ENCODE measurements around the gene DOK5. TPM values are rescaled to one million over a fixed set of nuclear protein-coding genes. Genes with fewer than 3 reads are reported as not detected.

The DOK5 gene
- total RNA-seq, 1 donor from 2014 or later, result 0.74 TPM

- TF ChIP-seq CTCF (IDR thresholded peaks at IDR 0.05), result no peak
- Histone ChIP-seq H3K9me3 (no peaks in the 10 kb centered on the region), H3K27ac (no peak overlapping the region), H3K27me3 (ENCODE audit: low read depth) (peaks cover 21% of the 10 kb centered on the region), H3K4me3 (no peak overlapping the region), H3K4me1 (no peaks in the 10 kb centered on the region), H3K36me3 (no peaks in the 10 kb centered on the region)
- DNase-seq (no peak), ATAC-seq (no peak)
- intact Hi-C loops (cut with DNase I), result no loop called here
These were observed 202.9 kb downstream of the DOK5 start for GRCh38 chr20:54678253-54678652.

- ATAC-seq (no peak), DNase-seq (no peak)
- no peak for TF ChIP-seq CTCF (IDR thresholded peaks at IDR 0.05)
- Histone ChIP-seq H3K27me3 (ENCODE audit: low read depth) (peaks cover 18% of the 10 kb centered on the region), H3K36me3 (no peaks in the 10 kb centered on the region), H3K9me3 (no peaks in the 10 kb centered on the region), H3K4me3 (no peak overlapping the region), H3K27ac (no peak overlapping the region), H3K4me1 (no peaks in the 10 kb centered on the region)
- intact Hi-C loops (cut with DNase I), result no loop called here
These were observed 205.0 kb downstream of the DOK5 start for GRCh38 chr20:54680439-54680838.

- Histone ChIP-seq H3K27ac (no peak overlapping the region), H3K27me3 (ENCODE audit: low read depth) (peaks cover 18% of the 10 kb centered on the region), H3K4me1 (no peaks in the 10 kb centered on the region), H3K36me3 (no peaks in the 10 kb centered on the region), H3K4me3 (no peak overlapping the region), H3K9me3 (no peaks in the 10 kb centered on the region)
- no peak for ATAC-seq
- TF ChIP-seq CTCF (IDR thresholded peaks at IDR 0.05), result peak; percentile 64
- intact Hi-C loops (cut with DNase I), result no loop called here
- no peak for DNase-seq
These were observed 205.7 kb downstream of the DOK5 start for GRCh38 chr20:54680872-54681619.

GRCh38 chr20:54681869-54682268, 206.5 kb downstream of the DOK5 start:
- no peak for TF ChIP-seq CTCF (IDR thresholded peaks at IDR 0.05)
- ATAC-seq (no peak), DNase-seq (no peak)
- Histone ChIP-seq H3K27ac (no peak overlapping the region), H3K36me3 (no peaks in the 10 kb centered on the region), H3K4me3 (no peak overlapping the region), H3K9me3 (no peaks in the 10 kb centered on the region), H3K27me3 (ENCODE audit: low read depth) (peaks cover 18% of the 10 kb centered on the region), H3K4me1 (no peaks in the 10 kb centered on the region)
- intact Hi-C loops (cut with DNase I), result no loop called here

- intact Hi-C loops (cut with DNase I), result no loop called here
- TF ChIP-seq CTCF (IDR thresholded peaks at IDR 0.05), result no peak
- Histone ChIP-seq H3K9me3 (no peaks in the 10 kb centered on the region), H3K27ac (no peak overlapping the region), H3K27me3 (ENCODE audit: low read depth) (peaks cover 2% of the 10 kb centered on the region), H3K4me3 (no peak overlapping the region), H3K36me3 (no peaks in the 10 kb centered on the region), H3K4me1 (no peaks in the 10 kb centered on the region)
- ATAC-seq, result no peak
- no peak for DNase-seq
These were observed 213.1 kb downstream of the DOK5 start for GRCh38 chr20:54688476-54688875.

Measured in lower lobe of right lung (tissue), 2 donors.